Fibroblast of skin of right quadriceps (primary cell): Measurements from ENCODE around the gene MGP.

Source experiments
- DNase-seq: peaks from one replicate; pipeline ENCODE4 v3.0.0-alpha.2; 2013

Gene MGP

DNA sequence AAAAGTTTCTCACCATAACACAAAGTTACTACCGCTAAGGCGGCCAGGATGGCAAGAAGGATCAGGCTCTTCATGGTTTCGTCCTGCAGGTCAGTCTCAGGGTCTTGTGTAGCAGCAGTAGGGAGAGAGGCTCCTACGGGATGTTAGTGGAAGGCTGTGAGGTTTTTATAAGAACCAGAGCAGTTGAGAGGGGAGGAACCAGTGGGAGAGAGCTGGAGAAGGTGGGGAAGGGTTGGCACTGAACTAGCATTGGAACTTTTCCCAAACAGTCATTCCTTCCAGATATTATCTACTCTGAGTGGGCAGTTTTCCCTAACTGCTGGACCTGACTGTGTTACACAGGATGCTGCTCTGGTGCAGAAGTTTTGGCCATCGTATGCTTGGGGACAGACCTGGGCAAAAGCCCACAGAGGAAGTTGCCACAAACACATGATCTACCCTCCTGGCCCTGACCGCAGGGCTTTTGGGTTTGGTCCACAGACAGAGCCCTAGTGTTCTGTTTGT lies at the start of gene MGP:
TSS of gene MGP (minus strand) at position 137 of the 504 bp plus-strand sequence. CDS start at position 74, 63 bp downstream.
- DNase-seq, result peak; percentile 50

DNA sequence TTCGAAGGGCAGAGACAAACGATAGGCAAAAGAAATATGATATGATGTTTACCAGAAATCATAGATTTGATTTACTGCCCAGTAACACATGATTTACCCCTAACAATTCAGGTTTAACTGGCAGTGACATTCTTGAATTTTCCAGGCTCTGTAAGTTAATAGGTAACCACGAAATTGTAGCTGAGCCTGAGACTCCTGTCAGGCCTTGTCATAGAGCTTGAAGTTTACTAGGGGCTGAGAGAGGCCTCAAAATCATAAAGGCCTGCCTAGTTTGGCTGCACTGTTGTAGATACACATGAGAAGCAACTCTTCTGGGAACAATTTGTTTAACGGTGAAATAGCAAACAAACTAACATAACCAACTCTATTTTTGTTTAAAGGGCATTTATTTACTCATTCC lies 49.4 kb upstream of the MGP start:
- no peak for DNase-seq

DNA sequence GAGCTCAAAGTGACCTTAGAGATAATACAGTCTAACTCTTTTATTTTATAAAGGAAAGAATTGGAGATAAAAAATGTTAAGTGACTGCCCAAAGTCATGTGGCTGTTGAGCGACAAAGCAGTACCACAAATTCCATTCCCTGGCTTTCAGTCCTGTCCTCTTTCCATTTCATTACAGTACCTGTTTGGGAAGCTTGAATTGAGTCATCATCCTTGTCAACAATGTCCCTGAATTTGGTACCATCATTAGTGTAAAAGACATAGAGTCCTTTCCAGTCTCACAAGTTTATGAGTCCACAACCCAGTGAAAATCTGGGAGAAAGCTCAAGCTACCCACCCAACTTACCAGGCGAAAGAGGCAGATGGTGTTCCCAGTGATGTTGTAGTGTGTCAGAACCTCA lies 48.9 kb upstream of the MGP start:
- no peak for DNase-seq

DNA sequence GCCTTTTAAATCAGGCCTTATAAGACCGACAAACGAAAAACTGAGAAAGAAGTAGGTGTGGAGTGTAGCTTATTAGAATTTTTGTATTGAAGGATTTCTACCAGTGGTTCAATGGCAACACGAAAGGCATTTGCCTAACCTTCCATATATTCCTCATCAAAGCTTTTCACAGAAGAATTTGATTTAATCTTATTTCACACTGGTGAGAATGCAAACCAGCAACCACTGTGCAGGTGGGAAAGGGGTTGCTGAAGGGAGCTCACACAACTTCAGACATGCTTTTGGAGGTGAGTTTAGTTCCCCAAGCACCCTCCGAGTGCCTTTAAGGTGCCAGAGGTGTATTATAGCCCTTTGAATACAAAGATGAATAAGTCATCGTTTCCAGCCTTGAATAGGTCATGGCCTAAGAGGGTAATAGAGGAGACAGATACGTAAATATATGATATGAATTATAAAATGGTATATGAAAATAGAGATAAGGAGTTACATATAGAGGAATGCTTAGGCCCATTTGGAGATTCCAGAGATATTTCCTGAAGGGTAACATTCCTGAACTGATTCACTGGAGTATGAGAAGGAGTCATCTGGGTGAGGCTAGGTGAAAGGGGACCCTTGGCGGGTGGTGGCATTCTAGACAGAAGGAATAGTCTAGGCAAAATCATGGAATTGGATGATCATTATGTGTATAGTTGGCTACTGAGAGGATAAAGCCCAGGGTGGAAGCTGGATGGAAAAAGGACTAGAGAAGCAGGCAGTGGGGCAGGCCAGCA lies 46.3 kb upstream of the MGP start:
- DNase-seq, result no peak

DNA sequence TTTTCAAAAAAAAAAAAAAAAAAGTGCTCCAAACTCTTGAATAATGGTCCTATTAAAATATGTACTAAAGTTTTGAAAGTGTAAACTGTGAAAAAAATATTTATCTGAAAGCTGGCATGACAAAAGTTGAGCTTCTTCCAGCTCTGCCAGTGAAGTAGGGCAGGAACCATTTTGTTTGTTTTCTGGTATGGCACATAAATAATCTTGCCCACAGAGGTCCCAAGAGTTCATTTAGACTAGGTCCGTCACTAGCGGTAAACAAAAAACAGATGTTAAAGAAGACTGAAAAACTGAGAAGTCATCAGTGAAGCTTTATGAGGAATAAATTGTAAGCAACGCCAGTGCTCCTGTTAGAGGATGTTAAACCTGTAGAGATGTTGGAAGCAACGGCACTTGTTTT lies 45.7 kb upstream of the MGP start:
- DNase-seq, result no peak

DNA sequence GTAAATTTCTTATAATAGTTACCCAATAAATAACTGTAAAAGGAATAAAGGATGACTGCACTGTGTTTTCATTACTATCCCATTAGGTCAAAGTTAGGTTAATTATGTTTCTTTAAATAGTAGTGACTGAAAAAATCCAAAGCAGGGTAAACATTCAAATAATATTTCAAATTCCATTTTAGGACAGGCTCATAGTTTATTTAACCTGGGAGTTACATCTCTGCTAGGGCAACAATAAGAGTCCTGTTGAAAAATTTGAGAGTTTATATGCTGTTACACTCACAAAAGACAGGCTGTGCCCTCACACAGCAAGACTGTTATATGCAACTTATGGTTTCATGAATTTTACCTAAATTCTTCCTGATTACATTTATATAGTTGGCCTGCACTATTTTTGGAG lies 44.6 kb upstream of the MGP start:
- DNase-seq, result no peak

DNA sequence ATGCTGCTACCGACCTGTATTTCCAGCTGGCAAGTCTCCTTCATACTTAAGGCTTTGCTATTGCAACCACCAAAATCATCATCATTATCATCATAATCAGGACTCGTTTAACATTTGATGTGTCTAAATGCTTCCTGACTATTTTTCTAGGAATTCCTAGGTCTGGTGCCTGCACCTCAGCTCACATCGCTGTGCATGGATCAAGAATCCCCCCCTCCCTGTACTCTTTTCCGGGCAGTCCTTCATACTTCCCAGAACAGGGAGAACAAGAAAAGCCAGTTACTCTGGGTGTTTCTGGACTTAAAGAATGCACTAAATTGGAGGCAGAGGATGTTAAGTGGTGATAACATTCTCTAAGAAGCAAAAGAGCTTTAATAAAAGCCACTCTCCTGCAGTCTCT lies 43.3 kb upstream of the MGP start:
- no peak for DNase-seq

DNA sequence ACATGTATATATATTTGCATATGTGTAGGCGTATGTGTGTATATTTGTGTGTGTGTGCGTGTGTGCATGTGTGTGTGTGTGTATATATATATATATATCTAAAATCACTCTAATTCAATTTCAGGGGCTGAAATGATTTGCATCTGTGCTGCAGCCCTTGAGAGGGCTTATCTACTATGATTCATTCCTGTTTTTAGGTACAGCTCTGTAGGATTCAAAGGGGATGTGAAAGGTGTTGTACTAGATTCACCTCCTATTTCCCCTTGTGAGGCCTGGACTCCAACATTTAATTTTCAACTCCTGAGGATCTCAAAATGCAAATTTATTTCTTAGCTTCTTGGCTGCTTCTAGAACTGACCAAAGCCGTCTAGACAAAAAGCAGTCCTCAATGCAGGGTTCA lies 41.6 kb upstream of the MGP start:
- no peak for DNase-seq

DNA sequence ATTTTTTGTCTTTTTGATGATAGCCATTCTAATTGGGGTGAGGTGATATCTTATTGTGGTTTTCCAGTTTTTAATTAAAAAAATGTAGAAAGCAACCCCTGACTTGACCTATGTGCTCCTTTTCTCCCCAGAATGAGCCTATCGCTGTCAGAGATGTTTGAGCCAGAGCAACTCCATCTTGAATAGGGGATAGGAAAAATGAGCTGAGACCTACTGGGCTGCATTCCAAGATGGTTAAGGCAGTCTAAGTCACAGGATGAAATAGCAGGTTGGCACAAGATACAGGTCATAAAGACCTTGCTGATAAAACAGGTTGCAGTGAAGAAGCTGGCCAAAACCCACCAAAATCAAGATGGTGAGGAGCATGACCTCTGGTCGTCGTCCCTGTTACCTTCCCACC lies 38.9 kb upstream of the MGP start:
- no peak for DNase-seq

DNA sequence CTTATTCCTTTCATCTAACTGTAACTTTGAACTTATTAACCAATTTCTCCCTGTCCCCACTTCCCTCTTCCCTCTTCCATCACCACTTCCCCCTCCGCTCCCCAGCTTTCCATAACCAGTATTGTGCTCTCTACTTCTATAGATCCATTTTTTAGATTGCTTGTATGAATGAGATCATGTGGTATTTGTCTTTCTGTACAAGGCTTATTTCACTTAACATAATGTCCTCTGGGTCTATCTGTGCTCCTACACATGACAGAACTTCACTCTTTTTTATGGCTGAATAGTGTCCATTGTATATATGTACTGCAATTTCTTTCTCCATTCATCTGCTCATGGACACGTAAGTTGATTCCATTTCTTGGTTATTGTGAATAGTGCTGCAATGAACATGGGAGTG lies 38.3 kb upstream of the MGP start:
- DNase-seq, result no peak

DNA sequence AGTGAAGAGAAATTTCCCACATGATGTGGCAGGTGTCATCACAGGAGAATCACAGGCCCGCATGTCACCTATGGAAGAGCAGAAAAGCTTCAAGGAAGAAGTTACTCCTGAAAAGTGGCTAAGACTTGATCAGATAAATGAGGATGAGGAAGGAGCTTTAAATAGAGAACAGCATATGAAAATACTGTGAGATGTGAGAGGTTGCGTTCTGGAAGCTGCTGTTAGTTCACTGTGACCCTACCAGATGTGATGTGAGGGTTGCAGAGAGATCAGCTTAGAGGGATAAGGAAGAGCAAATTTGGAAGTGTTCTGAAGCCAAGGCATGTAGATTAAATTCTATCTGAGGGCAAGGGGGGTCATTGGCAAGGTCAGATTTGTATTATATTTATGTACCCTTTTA lies 35.6 kb upstream of the MGP start:
- no peak for DNase-seq

DNA sequence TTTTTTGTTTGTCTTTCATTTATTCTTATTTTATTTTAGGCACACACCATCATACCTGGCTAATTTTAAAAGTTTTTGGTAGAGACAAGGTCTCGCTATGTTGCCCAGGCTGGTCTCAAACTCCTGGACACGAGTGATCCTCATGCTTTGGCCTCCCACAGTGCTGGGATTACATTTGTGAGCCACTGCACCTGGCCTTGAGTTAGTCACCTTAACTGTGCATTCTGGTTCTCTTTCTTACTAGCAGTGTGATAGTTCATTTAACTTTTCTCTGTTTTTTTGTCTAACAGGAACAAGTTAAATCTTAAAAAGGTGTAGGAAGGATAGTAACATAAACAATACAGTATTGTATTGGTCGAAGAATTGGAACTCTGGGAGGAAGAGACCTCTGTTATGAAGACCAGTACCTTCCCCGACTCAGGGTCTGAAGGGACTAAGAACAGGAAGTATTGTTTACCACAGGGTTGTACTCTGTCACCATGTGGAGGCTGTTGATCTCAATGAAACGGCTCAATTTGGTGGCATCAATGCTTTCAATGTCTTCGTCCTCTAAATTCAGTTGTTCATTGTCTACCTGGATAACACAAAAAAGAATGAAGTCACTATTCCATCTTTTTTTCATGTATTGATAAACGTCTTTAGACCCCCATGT lies 34.9 kb upstream of the MGP start:
- DNase-seq, result no peak

DNA sequence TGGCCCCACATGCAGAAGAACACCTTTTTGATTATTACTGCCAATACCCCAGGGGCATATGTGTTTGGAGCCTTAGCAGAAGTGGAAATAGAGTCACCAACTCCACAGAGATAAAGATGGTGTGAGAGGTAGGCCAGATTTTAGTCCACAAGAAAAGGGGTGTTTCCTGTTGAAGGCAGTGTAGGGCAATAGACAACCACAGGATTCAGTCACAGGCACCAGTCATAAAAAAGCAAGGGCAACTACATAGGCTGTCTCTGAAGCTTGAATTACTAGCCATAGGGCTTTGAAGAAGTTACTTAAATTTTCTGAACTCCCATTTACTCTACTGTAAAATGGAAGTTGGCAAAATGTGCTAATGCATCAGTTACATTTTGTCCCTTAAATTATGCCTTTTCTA lies 33.8 kb upstream of the MGP start:
- DNase-seq, result no peak

DNA sequence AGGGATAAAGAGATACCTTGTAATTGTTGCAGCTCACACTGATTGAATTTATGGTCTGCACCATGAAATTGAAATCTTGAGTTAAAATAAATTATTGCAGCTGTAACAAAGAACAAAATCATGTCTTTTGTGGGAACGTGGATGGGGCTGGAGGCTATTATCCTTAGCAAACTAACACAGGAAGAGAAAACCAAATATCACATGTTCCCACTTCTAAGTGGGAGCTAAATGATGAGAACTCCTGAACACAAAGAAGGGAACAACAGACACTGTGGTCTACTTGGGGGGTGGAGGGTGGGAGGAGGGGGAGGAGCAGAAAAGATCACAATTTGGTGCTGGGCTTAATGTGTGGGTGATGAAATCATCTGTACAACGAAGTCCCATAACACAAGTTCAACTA lies 30.1 kb upstream of the MGP start:
- DNase-seq, result no peak

DNA sequence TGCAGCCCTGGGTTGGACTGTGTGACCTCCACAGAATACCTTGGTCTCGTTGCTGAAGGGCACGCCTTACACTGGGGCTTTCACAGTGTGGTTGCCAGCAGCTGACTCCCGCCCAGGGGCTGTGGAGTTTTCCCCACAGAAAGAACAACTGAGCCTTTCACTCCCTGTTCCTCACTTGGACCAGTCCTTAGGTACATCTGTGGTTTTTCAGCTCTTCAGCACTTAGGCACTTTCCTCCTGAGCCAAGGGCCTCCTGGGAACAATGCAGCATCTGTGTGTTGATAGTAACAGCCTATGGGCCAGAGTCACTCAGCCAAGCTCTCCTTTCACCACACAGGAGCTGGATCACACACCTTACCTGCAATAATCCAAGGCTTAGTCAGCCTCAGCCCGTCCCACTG lies 27.7 kb upstream of the MGP start:
- DNase-seq, result no peak

DNA sequence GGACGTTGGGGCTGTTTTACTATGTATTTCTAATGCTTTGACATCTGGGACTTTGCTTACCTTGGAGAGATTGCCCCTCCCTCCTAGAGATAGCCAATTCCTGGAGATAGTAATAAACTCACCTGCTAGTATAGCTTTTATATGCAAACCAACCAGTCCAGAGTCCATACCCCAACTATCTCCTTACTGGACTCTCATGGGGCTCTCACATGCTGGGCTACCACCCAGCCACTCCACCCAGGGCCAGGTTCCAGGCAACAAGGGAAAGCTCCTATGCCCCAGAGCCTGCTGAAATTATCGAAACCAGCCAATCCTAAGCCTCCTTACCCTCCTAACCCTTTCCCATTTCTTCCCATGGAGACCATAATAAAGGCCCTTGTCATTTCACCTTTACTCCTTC lies 25.5 kb upstream of the MGP start:
- DNase-seq, result no peak

DNA sequence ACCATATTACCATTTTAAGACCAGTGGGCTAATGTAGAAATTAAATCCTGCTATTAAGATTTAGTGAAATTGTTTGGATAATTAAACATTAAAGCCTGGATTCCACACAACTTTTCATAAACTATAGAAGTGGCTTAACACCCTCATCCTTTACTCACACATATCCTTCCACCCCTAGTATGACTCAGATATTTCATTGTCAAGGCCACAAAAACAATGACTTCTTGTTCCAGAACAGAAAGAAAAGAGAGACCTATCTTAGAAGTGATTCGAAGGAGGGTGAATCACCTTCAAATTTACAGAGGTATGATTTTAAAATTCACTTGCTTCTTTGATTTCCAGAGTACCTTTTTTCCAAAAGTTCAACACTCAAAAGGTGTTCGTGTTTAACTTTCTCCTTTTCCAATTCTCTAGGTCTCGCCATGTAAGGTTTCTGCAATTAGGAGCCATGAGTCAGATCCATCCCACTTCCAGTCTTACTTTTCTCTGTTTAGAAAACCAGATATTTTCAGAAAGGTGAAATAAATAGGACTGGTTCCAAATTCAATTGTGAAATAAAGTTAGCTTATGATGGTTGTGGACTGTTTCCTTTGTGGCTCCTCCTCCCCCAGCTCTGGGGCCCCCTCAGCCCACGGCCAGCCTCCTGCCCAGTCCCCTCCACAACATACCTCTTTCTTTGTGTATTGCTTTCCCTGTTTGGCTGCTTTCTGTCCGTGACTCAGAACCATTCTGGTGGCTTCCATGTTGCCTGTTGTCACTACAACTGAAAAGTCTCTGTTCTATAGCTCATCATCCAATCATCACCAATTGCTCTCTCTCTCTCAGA lies 24.6 kb upstream of the MGP start:
- DNase-seq, result no peak

DNA sequence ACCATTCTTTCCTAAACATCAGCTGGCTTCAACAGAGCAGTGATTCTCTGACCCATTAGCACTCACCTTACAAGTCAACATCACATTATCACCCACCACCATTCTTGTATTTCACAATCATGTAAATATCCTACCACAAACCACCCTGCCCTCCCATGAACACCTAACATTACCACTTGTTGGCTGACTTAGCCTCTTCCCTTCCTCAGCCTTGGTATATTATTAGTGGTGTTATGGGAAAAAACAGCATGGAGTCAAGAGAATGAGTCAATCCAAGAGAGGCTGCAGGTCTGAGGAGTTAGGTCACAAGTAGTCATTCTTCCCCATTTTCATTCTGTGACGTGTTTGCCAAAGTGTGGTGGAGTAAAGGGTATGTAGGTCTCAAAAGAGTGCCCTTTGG lies 22.3 kb upstream of the MGP start:
- DNase-seq, result no peak

DNA sequence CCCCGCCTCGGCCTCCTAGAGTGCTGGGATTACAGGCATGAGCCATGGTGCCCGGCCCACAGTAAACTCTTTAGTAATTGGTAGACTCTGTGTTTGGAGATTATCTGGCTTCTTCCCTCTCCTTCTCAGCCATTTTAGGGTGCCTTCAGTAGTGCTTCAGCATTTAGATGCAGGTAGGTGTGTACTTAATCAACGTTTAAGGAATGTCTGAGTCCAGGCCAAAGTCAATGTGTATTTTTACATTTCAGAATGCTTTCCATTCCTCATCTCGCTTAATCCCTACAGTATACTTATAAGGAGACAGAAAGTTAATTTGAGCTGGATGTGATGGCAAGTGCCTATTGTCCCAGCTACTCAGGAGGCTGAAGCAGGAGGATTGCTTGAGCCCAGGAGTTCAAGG lies 20.5 kb upstream of the MGP start:
- no peak for DNase-seq

DNA sequence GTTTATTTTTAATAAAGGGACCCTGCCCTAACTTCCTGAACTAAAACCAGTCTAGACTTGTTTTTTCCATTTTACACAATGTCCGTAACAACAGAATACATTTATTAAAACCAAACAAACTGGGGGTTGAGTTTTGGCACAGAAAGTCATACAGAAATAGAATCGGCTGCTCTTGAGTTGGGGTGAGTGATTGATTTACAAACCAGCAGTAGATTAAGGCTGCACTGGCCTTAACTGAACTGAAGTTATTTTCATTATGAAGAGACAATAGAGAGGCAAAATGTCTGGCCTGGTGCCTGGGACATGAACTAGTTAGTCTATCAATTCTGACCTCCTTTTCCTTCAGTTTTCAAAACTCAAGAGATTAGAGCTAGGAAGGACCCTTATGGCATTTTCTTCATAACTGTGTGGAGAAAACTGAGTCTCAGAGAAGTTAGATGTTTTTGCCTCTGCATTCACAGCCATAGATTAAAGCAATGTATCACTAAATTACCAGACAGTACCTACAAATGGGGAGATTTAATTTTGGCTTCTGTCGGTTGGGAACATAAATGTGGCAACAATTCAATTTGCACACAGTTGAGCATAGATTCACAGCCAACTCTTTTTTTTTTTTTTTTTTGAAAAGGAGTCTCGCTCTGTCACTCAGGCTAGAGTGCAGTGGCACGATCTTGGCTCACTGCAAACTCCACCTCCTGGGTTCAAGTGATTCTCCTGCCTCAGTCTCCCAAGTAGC lies 19.8 kb upstream of the MGP start:
- DNase-seq, result no peak

DNA sequence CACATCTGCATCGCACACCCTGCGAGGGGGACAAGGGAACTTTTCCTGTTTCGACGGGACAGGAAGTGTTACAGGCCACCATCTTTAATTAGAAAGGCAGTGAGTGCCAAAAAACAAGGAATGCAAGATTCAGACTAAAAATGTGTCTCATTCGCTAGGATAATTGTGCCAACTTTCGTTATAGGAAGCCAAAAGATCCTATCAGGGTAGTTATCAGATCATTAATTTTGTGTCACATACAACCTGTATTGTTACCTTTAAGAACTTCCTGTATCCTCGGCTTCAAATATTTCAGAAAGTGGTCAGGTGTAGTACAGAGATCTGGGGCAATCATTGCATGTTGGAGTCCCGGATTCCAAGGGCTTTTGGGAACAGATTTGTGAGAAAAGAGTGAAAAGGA lies 19.2 kb upstream of the MGP start:
- DNase-seq, result no peak

DNA sequence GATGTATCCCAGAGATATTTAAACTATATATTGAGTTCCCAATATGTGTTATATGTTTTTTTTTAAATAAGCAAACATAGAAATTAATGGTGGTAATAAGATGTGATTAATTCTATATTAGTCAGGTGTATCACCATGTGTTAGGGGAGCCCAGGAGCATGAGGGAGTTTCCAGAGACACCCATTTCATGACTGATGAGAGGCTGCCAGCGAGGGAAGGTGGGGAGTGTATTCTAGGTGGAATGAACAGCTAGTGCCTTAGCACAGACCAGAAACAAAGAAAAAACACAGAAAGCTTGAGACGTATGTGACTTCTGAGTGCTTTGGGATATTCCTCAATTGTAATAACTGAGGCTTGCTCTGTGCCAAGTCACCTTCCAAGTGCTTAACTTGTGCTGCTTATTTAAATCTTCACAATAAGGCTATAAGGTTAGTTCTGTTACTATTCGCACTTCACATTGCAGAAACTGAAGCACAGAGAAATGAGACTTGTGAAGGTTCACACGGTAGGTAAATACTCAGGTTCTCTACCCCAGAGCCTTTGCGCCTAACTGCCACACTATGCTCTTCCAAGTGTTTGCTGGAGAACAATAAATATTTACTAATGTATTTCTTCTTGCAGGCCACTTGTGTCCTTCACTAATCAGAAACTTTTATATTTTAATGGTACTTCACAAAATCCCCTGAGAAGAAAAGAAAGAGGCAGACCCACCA lies 17.9 kb upstream of the MGP start:
- DNase-seq, result no peak
